Lung (tissue), 12 donors: ENCODE measurements around the gene MOK. TPM values are rescaled to one million over a fixed set of nuclear protein-coding genes. Genes with fewer than 3 reads are reported as not detected.

Experiments used
- ATAC-seq: fragments of 200-7000 bp; cut with Tn5 transposase; one replicate; pipeline ENCODE4 v1.9.1; 2020; ENCODE audit warnings: moderate number of reproducible peaks; ENCODE audit not compliant: insufficient read depth, low FRiP score
- DNase-seq, 3 donors: peaks; one replicate each; pipeline ENCODE4 v3.0.0-alpha.2; 2013 to 2017
- H3K27ac ChIP-seq, 2 donors: one replicate each; pipeline ENCODE4 v1.5.1; 2013; ENCODE audit warnings: mild to moderate bottlenecking in 2 of 2, moderate library complexity in 2 of 2, control low read depth in 1 of 2, inconsistent platforms in 1 of 2, low read depth in 1 of 2, low read length in 1 of 2
- H3K27me3 ChIP-seq, 3 donors: one replicate each; pipeline ENCODE4 v1.5.1; 2013; ENCODE audit warnings: low read length in 2 of 3; ENCODE audit not compliant: control insufficient read depth in 3 of 3, insufficient read depth in 3 of 3
- H3K36me3 ChIP-seq, 4 donors: one replicate each; pipeline ENCODE4 v1.5.1; 2013; ENCODE audit warnings: low read length in 4 of 4, mild to moderate bottlenecking in 1 of 4, moderate library complexity in 1 of 4; ENCODE audit not compliant: control insufficient read depth in 4 of 4, insufficient read depth in 4 of 4
- H3K4me1 ChIP-seq, 5 donors: one replicate each; pipeline ENCODE4 v1.5.1; 2013; ENCODE audit warnings: low read length in 5 of 5, mild to moderate bottlenecking in 2 of 5, moderate library complexity in 1 of 5; ENCODE audit not compliant: control insufficient read depth in 5 of 5, insufficient read depth in 5 of 5
- H3K4me3 ChIP-seq: one replicate; pipeline ENCODE4 v1.5.1; 2013; ENCODE audit warnings: mild to moderate bottlenecking, control low read depth, moderate library complexity
- H3K9ac ChIP-seq, 2 donors: one replicate each; pipeline ENCODE4 v1.5.1; 2013; ENCODE audit warnings: low read length in 2 of 2, control low read depth in 1 of 2; ENCODE audit not compliant: insufficient read depth in 1 of 2
- H3K9me3 ChIP-seq, 4 donors: one replicate each; pipeline ENCODE4 v1.5.1; 2013; ENCODE audit warnings: low read length in 3 of 4, mild to moderate bottlenecking in 1 of 4, moderate library complexity in 1 of 4; ENCODE audit not compliant: control insufficient read depth in 4 of 4, insufficient read depth in 3 of 4
- WGBS, 2 donors: extraction: QIAGEN DNeasy Blood & Tissue Kit; methylation state at CpG; one replicate each; pipeline ENCODE4 v1.1.7; 2013; 5-methylcytosine and 5-hydroxymethylcytosine counted together
- polyA plus RNA-seq, 2 donors: library from polyadenylated mRNA; stranded (reverse); fragments of 200-250 nt; gene quantifications; one replicate each; pipeline ENCODE4 v1.2.1, GENCODE V29; 2013
- total RNA-seq, 2 donors: library from RNA; depleted of rRNA in 1 of 2; stranded (reverse); fragments of >200 nt in 1 of 2; gene quantifications; one replicate each; pipeline ENCODE4 v1.2.1, GENCODE V29; 2014 to 2021
- TF ChIP-seq, protein P1 (sequence below): IDR thresholded peaks from 2 replicates; pipeline ENCODE4 v1.5.1; 2012; ENCODE audit warnings: mild to moderate bottlenecking; ENCODE audit errors: control extremely low read depth, extremely low read depth
- donor health status: control.
- donor health status: control.
- donor health status: Bipolar disorder and iron deficiency.
- donor health status: healthy.
- donor health status: DM: yes; HTN: yes; CAD: no.

The MOK gene
- total and polyA plus RNA-seq, 4 donors, result 11.1 to 35.4 (median 25.4) TPM

DNA sequence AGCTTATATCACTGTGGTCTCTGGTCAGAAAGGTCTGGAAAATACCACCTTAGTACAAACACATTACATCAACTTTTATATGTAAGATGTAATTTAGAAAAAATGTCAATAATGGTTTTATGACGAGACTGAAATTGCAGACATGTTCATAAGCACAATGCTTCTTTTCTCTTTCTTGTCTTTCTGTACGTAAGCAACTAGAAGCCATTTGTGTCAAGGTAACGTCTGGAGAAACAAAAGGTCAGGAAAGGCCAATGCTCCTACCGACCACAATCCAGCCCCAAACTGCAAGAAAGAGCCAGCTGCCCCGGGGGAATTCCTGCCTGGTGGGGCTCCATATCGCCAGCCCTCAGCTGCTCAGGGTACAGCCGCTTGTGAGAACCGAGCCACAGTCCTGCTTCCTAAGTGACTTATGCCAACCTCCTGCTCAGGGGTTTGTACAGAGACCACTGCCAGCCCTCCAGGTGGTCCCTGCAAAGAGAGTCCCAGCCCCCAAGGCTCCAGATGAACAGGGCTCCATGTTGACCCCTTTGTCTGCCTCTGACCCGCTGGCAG, 20.9 kb upstream of the MOK start:
- DNase-seq (no peak), ATAC-seq (no peak)
- H3K4me3 ChIP-seq, result no peak overlapping the region
- no peak overlapping the region for H3K9ac ChIP-seq
- 89 to 97% methylated on average over 9 of the region's 9 CpGs for WGBS, 2 donors
- H3K27ac ChIP-seq, result no peak overlapping the region
- peaks cover 0 to 7% (median 2%) of the 10 kb centered on the region in 4 donors for H3K36me3 ChIP-seq
- H3K27me3 ChIP-seq, result no peaks in the 10 kb centered on the region
- TF ChIP-seq, protein P1, sequence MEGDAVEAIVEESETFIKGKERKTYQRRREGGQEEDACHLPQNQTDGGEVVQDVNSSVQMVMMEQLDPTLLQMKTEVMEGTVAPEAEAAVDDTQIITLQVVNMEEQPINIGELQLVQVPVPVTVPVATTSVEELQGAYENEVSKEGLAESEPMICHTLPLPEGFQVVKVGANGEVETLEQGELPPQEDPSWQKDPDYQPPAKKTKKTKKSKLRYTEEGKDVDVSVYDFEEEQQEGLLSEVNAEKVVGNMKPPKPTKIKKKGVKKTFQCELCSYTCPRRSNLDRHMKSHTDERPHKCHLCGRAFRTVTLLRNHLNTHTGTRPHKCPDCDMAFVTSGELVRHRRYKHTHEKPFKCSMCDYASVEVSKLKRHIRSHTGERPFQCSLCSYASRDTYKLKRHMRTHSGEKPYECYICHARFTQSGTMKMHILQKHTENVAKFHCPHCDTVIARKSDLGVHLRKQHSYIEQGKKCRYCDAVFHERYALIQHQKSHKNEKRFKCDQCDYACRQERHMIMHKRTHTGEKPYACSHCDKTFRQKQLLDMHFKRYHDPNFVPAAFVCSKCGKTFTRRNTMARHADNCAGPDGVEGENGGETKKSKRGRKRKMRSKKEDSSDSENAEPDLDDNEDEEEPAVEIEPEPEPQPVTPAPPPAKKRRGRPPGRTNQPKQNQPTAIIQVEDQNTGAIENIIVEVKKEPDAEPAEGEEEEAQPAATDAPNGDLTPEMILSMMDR, result no peak
- H3K9me3 ChIP-seq, result no peaks in the 10 kb centered on the region
- peaks cover 0 to 3% (median 0%) of the 10 kb centered on the region in 5 donors for H3K4me1 ChIP-seq

DNA sequence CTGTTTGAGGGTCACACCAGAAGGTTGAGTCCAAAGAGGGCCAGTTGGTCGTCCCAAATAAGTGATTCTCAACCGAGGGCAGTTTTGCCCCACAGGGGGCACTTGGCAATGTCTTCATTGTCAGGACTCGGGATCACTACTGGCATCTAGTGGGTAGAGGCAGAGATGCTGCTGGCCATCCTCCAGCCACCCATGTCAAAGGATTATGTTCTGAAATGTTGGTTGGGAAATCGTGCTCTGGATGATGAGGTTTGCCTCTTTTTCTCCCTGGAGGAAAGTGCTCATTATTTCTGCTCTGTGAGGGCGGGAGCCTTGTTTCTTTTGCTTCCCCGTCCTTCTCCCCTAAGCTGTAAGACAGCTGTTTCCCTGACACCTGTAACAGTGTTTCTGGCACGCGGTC, 18.1 kb upstream of the MOK start:
- TF ChIP-seq, protein P1, result peak; percentile 18
- Histone ChIP-seq H3K9ac (no peak overlapping the region), H3K9me3 (no peaks in the 10 kb centered on the region), H3K36me3 (peaks cover 0 to 7% (median 2%) of the 10 kb centered on the region in 4 donors), H3K27ac (peak overlapping the region in 1 of 2 donors; percentile 39), H3K4me1 (peaks cover 3 to 17% (median 7%) of the 10 kb centered on the region in 5 donors), H3K27me3 (no peaks in the 10 kb centered on the region), H3K4me3 (no peak overlapping the region)
- DNase-seq (peak; percentile 66 to 71 (median 70)), ATAC-seq (no peak)
- 37 to 39% methylated on average over 8 of the region's 8 CpGs for WGBS, 2 donors

DNA sequence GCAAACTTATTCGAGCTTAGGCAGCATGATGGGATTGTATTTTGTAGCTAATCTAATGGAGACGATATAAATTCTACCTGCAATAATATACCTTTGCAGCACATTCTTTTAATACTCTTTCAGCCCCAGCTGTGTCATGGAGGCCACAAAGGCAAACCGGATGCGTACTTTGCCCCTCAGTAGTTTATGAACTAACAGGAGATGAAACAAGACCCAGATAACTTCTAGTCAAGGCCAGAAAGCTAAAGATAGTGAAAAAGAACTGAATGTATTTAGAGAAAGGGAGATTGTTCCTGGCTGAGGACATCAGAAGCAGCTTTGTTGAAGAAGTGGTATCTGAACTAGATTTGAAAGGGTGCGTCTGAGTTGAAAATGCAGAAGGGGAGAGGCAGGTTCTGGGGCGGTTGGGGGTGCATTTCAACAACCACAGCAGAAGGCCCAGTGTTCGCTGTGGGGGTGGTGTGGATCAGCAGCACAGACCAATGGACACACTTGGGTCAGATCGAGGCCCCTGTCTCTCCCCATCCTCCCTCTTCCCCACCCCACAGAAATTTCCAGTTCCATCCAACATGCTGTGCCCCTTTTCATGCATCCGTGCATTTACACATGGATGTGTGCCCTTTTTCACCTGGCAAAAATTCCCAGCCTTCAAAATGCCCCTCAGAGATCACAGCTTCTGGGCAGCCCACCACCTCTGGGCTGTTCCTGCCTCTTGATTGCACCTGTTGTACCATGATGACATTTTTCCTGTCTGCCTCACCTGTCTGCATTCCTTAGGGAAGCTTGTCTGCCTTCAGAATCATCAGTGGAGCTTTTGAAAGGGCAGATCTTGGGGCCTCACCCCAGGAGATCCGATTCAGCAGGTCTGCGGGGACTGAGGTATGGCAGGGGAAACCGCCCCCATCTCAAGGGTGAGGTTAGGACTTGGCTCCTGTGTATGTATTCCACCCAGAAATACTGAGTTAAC, 16.8 kb upstream of the MOK start:
- Histone ChIP-seq H3K36me3 (peaks cover 0 to 7% (median 2%) of the 10 kb centered on the region in 4 donors), H3K9ac (no peak overlapping the region), H3K4me3 (no peak overlapping the region), H3K27me3 (no peaks in the 10 kb centered on the region), H3K4me1 (peaks cover 3 to 22% (median 7%) of the 10 kb centered on the region in 5 donors), H3K9me3 (no peaks in the 10 kb centered on the region), H3K27ac (no peak overlapping the region)
- ATAC-seq (no peak), DNase-seq (no peak)
- TF ChIP-seq, protein P1, result no peak
- 93 to 94% methylated on average over 12 of the region's 12 CpGs for WGBS, 2 donors
